Keratinocyte (primary cell): ENCODE data around the gene NMUR2. TPM values are rescaled to one million over a fixed set of nuclear protein-coding genes. Genes with fewer than 3 reads are reported as not detected.

Experiments
- DNase-seq: peaks from one replicate; pipeline ENCODE4 v3.0.0-alpha.2; 2011; ENCODE audit warnings: low read depth, missing footprints, low spot score
- FAIRE-seq: peaks from 2 replicates; lab custom pipeline; 2011; peaks lifted over from hg19 to GRCh38; lab: Jason Lieb, UNC
- H2AFZ ChIP-seq: 2 replicates; pipeline ENCODE4 v1.6.0; 2012; ENCODE audit warnings: low read length, control low read depth, inconsistent platforms; ENCODE audit not compliant: control insufficient read depth
- H3K27ac ChIP-seq: 2 replicates; pipeline ENCODE4 v1.5.1; 2011; ENCODE audit warnings: low read length; ENCODE audit not compliant: control insufficient read depth, insufficient read depth
- H3K27me3 ChIP-seq: 3 replicates; pipeline ENCODE4 v1.6.0; 2011; ENCODE audit warnings: low read length; ENCODE audit not compliant: control insufficient read depth, insufficient read depth; ENCODE audit errors: extremely low read depth
- H3K36me3 ChIP-seq, 2 experiments: 2 replicates in 1 of 2; 3 replicates in 1 of 2; pipeline ENCODE4 v1.5.1; 2011; ENCODE audit warnings: low read length in 2 of 2, mild to moderate bottlenecking in 1 of 2; ENCODE audit not compliant: control insufficient read depth in 2 of 2, insufficient read depth in 2 of 2; ENCODE audit errors: extremely low read depth in 1 of 2
- H3K4me1 ChIP-seq: 3 replicates; pipeline ENCODE4 v1.5.1; 2011; ENCODE audit warnings: low read length; ENCODE audit not compliant: control insufficient read depth, insufficient read depth; ENCODE audit errors: extremely low read depth
- H3K4me2 ChIP-seq: 3 replicates; pipeline ENCODE4 v1.6.0; 2011; ENCODE audit warnings: low read depth, low read length; ENCODE audit not compliant: control insufficient read depth, insufficient read depth; ENCODE audit errors: extremely low read depth
- H3K4me3 ChIP-seq, 3 experiments: fragments of 200-600 bp in 1 of 3; sonication (generic) in 1 of 3; 2 replicates in 2 of 3; 3 replicates in 1 of 3; pipeline ENCODE4 v1.5.1; 2011 to 2016; ENCODE audit warnings: low read length in 3 of 3, mild to moderate bottlenecking in 3 of 3, control low read depth in 2 of 3, inconsistent platforms in 1 of 3, low read depth in 1 of 3, mixed read lengths in 1 of 3, mixed run types in 1 of 3, moderate library complexity in 1 of 3; ENCODE audit not compliant: control insufficient read depth in 2 of 3, insufficient read depth in 2 of 3; ENCODE audit errors: extremely low read depth in 1 of 3
- H3K79me2 ChIP-seq: 2 replicates; pipeline ENCODE4 v1.6.0; 2012; ENCODE audit warnings: low read length; ENCODE audit not compliant: control insufficient read depth, insufficient read depth
- H3K9ac ChIP-seq: 3 replicates; pipeline ENCODE4 v1.6.0; 2011; ENCODE audit warnings: low read length; ENCODE audit not compliant: control insufficient read depth, insufficient read depth; ENCODE audit errors: extremely low read depth
- H3K9me1 ChIP-seq: 3 replicates; pipeline ENCODE4 v1.6.0; 2011; ENCODE audit warnings: low read length; ENCODE audit not compliant: control insufficient read depth, insufficient read depth; ENCODE audit errors: extremely low read depth
- H3K9me3 ChIP-seq: 2 replicates; pipeline ENCODE4 v1.5.1; 2012; ENCODE audit warnings: low read depth, low read length; ENCODE audit not compliant: control insufficient read depth
- H4K20me1 ChIP-seq: 3 replicates; pipeline ENCODE4 v1.6.0; 2011; ENCODE audit warnings: low read length; ENCODE audit not compliant: control insufficient read depth, insufficient read depth; ENCODE audit errors: extremely low read depth
- CTCF ChIP-seq, 3 experiments: IDR thresholded peaks in 1 of 3; conservative IDR thresholded peaks in 1 of 3; optimal IDR thresholded peaks in 1 of 3; 2 replicates in 2 of 3; 3 replicates in 1 of 3; pipeline versions ENCODE3 to v1.5.1; 2011; ENCODE audit warnings: low read length in 3 of 3, mild to moderate bottlenecking in 3 of 3, moderate library complexity in 2 of 3, control low read depth in 1 of 3, inconsistent platforms in 1 of 3; ENCODE audit not compliant: insufficient read depth in 2 of 3; ENCODE audit errors: extremely low read depth in 1 of 3
- EZH2 ChIP-seq: IDR thresholded peaks from one replicate; pipeline ENCODE4 v1.6.1; 2012; ENCODE audit warnings: inconsistent platforms, mild to moderate bottlenecking, low read length, moderate library complexity
- dilution Hi-C: fragments of 300-500 bp; cut with MboI; formaldehyde crosslinking; loops from one replicate; pipeline ENCODE4 v1.7.0; 2020; ENCODE audit warnings: low sequenced_read_pairs; ENCODE audit not compliant: extremely low pct_ligation_motif_present
- polyA plus RNA-seq, 5 experiments: library from polyadenylated mRNA; depleted of rRNA in 3 of 5; stranded (reverse) in 3 of 5; stranded (forward) in 1 of 5; unstranded in 1 of 5; fragments of >200 nt; gene quantifications; 1 replicate in 1 of 5; 2 replicates in 3 of 5; 3 replicates in 1 of 5; pipeline versions ENCODE4 v1.2.1 to v1.2.3, GENCODE V29; 2011 to 2012; ENCODE audit warnings: missing spikeins in 2 of 5, low read depth in 1 of 5, low replicate concordance in 1 of 5

The NMUR2 gene
- polyA plus RNA-seq, 1 donor (not counting 4 experiments of a cell fraction or from before 2014, with no cell fraction given), result 0.05 TPM

- H3K27me3 ChIP-seq, result no peaks in the 10 kb centered on the region
- H3K4me1 ChIP-seq, result peaks cover 10% of the 10 kb centered on the region
- H2AFZ ChIP-seq, result no peak overlapping the region
- no peaks in the 10 kb centered on the region for H3K9me1 ChIP-seq
- FAIRE-seq (no peak), DNase-seq (no peak)
- TF ChIP-seq CTCF (optimal IDR thresholded peaks at IDR 0.05 in 1 of 3, IDR thresholded peaks at IDR 0.05 in 1 of 3, conservative IDR thresholded peaks at IDR 0.05 in 1 of 3; ENCODE audit: extremely low read depth in 1 of 3, insufficient read depth in 2 of 3, low read length in 3 of 3) (no peak), EZH2 (no peak)
- no peaks in the 10 kb centered on the region for H4K20me1 ChIP-seq
- no peak overlapping the region for H3K27ac ChIP-seq
- no peaks in the 10 kb centered on the region for H3K36me3 ChIP-seq
- dilution Hi-C loops, result no loop called here
- H3K79me2 ChIP-seq, result no peaks in the 10 kb centered on the region
- no peak overlapping the region for H3K9ac ChIP-seq
- H3K4me2 ChIP-seq, result no peak overlapping the region
- H3K4me3 ChIP-seq, result no peak overlapping the region
- H3K9me3 ChIP-seq, result no peaks in the 10 kb centered on the region
These were observed 30.3 kb downstream of the NMUR2 start for GRCh38 chr5:152374711-152375275.

- dilution Hi-C loops, result no loop called here
- FAIRE-seq (no peak), DNase-seq (no peak)
- Histone ChIP-seq H3K36me3 (no peaks in the 10 kb centered on the region), H2AFZ (no peak overlapping the region), H3K4me2 (no peak overlapping the region), H3K9me1 (no peaks in the 10 kb centered on the region), H3K4me1 (no peaks in the 10 kb centered on the region), H3K27ac (no peak overlapping the region), H3K9me3 (no peaks in the 10 kb centered on the region), H3K79me2 (no peaks in the 10 kb centered on the region), H4K20me1 (no peaks in the 10 kb centered on the region), H3K4me3 (no peak overlapping the region), H3K27me3 (no peaks in the 10 kb centered on the region), H3K9ac (no peak overlapping the region)
- no peak for TF ChIP-seq CTCF (optimal IDR thresholded peaks at IDR 0.05 in 1 of 3, IDR thresholded peaks at IDR 0.05 in 1 of 3, conservative IDR thresholded peaks at IDR 0.05 in 1 of 3; ENCODE audit: extremely low read depth in 1 of 3, insufficient read depth in 2 of 3, low read length in 3 of 3)
- TF ChIP-seq EZH2, result no peak
These were observed 32.2 kb downstream of the NMUR2 start for GRCh38 chr5:152372875-152373274.
